ENCODE data around the gene FAM193A.

DNA sequence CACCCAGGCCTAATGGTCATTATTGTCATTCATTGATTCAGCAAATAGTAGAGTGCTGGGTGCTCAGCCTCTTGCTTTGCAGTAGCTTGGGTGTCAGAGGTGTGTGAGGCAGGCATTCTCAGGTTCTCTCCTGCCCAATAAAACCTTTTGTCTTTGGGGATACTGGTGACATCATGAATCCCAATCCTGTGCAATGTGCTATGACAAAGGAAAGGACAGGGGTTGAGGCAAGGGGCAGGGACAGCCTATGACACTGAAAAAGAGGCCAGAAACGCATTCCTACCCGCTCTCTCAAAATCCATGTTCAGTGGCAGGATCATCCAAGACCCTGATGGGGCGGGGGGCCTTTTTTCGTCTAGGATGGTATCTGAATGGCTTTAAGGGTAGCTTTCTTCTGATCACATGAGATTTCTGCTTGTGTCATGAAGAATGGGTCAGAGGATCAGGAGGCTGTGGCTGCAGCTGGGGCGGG is 1.5 kb upstream of the FAM193A start:
- TF ChIP-seq, protein P1, sequence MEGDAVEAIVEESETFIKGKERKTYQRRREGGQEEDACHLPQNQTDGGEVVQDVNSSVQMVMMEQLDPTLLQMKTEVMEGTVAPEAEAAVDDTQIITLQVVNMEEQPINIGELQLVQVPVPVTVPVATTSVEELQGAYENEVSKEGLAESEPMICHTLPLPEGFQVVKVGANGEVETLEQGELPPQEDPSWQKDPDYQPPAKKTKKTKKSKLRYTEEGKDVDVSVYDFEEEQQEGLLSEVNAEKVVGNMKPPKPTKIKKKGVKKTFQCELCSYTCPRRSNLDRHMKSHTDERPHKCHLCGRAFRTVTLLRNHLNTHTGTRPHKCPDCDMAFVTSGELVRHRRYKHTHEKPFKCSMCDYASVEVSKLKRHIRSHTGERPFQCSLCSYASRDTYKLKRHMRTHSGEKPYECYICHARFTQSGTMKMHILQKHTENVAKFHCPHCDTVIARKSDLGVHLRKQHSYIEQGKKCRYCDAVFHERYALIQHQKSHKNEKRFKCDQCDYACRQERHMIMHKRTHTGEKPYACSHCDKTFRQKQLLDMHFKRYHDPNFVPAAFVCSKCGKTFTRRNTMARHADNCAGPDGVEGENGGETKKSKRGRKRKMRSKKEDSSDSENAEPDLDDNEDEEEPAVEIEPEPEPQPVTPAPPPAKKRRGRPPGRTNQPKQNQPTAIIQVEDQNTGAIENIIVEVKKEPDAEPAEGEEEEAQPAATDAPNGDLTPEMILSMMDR (conservative IDR thresholded peaks at IDR 0.05; ENCODE audit: low read depth, low read length): no peak
- TF ChIP-seq EZH2 (IDR thresholded peaks at IDR 0.05; ENCODE audit: borderline replicate concordance, low read depth, low read length, poor library complexity, severe bottlenecking): no peak
